ENCODE data around the gene PRKCA. TPM values are rescaled to one million over a fixed set of nuclear protein-coding genes. Genes with fewer than 3 reads are reported as not detected.

PRKCA gene
- total and polyA plus RNA-seq, 2 donors (not counting 3 experiments of a cell fraction or from before 2014, with no cell fraction given) = 7.5 to 34.2 TPM

- Histone ChIP-seq H4K20me1 (replicated peaks; ENCODE audit: control insufficient read depth, extremely low read depth, insufficient read depth, low read length) (no peaks in the 10 kb centered on the region), H3K4me3 (replicated peaks in 1 of 3; ENCODE audit: insufficient read depth in 1 of 3, low read depth in 1 of 3, low read length in 3 of 3) (no peak overlapping the region), H3K4me2 (ENCODE audit: insufficient read depth, low read length) (no peak overlapping the region), H3K27me3 (ENCODE audit: control insufficient read depth in 2 of 2, insufficient read depth in 2 of 2, low read length in 2 of 2) (no peaks in the 10 kb centered on the region), H3K4me1 (ENCODE audit: control insufficient read depth, extremely low read depth, insufficient read depth, low read length) (peaks cover 16% of the 10 kb centered on the region), H3K36me3 (ENCODE audit: control insufficient read depth in 2 of 2, extremely low read depth in 1 of 2, insufficient read depth in 2 of 2, low read length in 2 of 2) (no peaks in the 10 kb centered on the region), H3K9ac (replicated peaks; ENCODE audit: extremely low read depth, insufficient read depth, low read length) (no peak overlapping the region), H2AFZ (ENCODE audit: low read depth, low read length) (no peak overlapping the region), H3K27ac (ENCODE audit: insufficient read depth, low read depth, low read length) (no peak overlapping the region), H3K9me3 (replicated peaks; ENCODE audit: control insufficient read depth, insufficient read depth, low read length) (no peaks in the 10 kb centered on the region), H3K79me2 (ENCODE audit: control insufficient read depth, insufficient read depth, low read length) (no peaks in the 10 kb centered on the region), H3K9me1 (replicated peaks; ENCODE audit: control insufficient read depth, extremely low read depth, insufficient read depth, low read length) (no peaks in the 10 kb centered on the region)
- ChIA-PET CTCF (no interaction called here), POLR2A (no interaction called here)
- TF ChIP-seq CTCF (IDR thresholded peaks at IDR 0.05; ENCODE audit: extremely low read depth in 1 of 2, insufficient read depth in 1 of 2, low read depth in 1 of 2, low read length in 2 of 2) = no peak
- no peak for TF ChIP-seq POLR2A (IDR thresholded peaks at IDR 0.05; ENCODE audit: low read depth, low read length)
- TF ChIP-seq FOS (IDR thresholded peaks at IDR 0.05; ENCODE audit: borderline replicate concordance, insufficient read depth, low read length) = no peak
- TF ChIP-seq MAX (IDR thresholded peaks at IDR 0.05; ENCODE audit: insufficient read depth, insufficient read length) = no peak
- TF ChIP-seq EZH2 (IDR thresholded peaks at IDR 0.05; ENCODE audit: borderline replicate concordance, low read depth, low read length, severe bottlenecking) = no peak
- no peak for TF ChIP-seq POLR2AphosphoS5 (IDR thresholded peaks at IDR 0.05; ENCODE audit: insufficient read depth, low read depth, low read length)
- no peak for TF ChIP-seq JUN (IDR thresholded peaks at IDR 0.05; ENCODE audit: borderline replicate concordance, insufficient read depth, insufficient read length, low read depth)
- no peak for TF ChIP-seq GATA2 (IDR thresholded peaks at IDR 0.05; ENCODE audit: insufficient read depth, insufficient read length, low read depth, low read length)
- no peak for TF ChIP-seq MYC (IDR thresholded peaks at IDR 0.05; ENCODE audit: low read depth, low read length)
- FAIRE-seq (no peak), DNase-seq (ENCODE audit: low read depth, low spot score) (no peak)
- intact Hi-C loops (cut with micrococcal nuclease) (no loop called here), dilution Hi-C loops (cut with MboI; ENCODE audit: extremely low pct_ligation_motif_present, low sequenced_read_pairs) (no loop called here)
- no TSS peak for BruUV-seq (replicated peaks)
Measured at GRCh38 chr17:66569572-66569971, 267.2 kb downstream of the PRKCA start.

Measured in endothelial cell of umbilical vein (primary cell).